Neuronal stem cell (in vitro differentiated cells): ENCODE measurements around the gene ZNF142.

ENCODE experiments used
- DNase-seq: peaks from one replicate; pipeline ENCODE4 v3.0.0-alpha.2; 2013; ENCODE audit warnings: low spot score
- H2AFZ ChIP-seq: one replicate; pipeline ENCODE4 v1.6.1; 2013; ENCODE audit warnings: mild to moderate bottlenecking, low read length, inconsistent platforms
- H2AK5ac ChIP-seq: 2 replicates; pipeline ENCODE4 v1.6.1; 2013; ENCODE audit warnings: low read depth, mild to moderate bottlenecking, inconsistent platforms, low read length, moderate library complexity, mixed read lengths
- H2BK120ac ChIP-seq: 2 replicates; pipeline ENCODE4 v1.6.1; 2013; ENCODE audit warnings: low read depth, mild to moderate bottlenecking, inconsistent platforms, low read length, moderate library complexity, mixed read lengths
- H2BK12ac ChIP-seq: one replicate; pipeline ENCODE4 v1.6.1; 2013; ENCODE audit warnings: low read length, inconsistent platforms
- H2BK15ac ChIP-seq: 2 replicates; pipeline ENCODE4 v1.6.1; 2013; ENCODE audit warnings: mild to moderate bottlenecking, low read length, inconsistent platforms, mixed read lengths
- H2BK5ac ChIP-seq: one replicate; pipeline ENCODE4 v1.6.1; 2013; ENCODE audit warnings: inconsistent platforms, mild to moderate bottlenecking, low read length, moderate library complexity
- H3K14ac ChIP-seq: one replicate; pipeline ENCODE4 v1.6.1; 2013; ENCODE audit warnings: low read length, inconsistent platforms
- H3K18ac ChIP-seq: 2 replicates; pipeline ENCODE4 v1.6.1; 2013; ENCODE audit warnings: low read length, inconsistent platforms
- H3K23ac ChIP-seq: 2 replicates; pipeline ENCODE4 v1.6.1; 2013; ENCODE audit warnings: low read depth, mild to moderate bottlenecking, mixed read lengths, low read length, inconsistent platforms; ENCODE audit not compliant: poor library complexity
- H3K27ac ChIP-seq: replicated peaks from 3 replicates; pipeline ENCODE4 v1.5.1; 2013; ENCODE audit warnings: low read length, inconsistent platforms
- H3K27me3 ChIP-seq, 3 experiments: 2 replicates each; pipeline ENCODE4 v1.6.1; 2013; ENCODE audit warnings: low read length in 3 of 3, mild to moderate bottlenecking in 2 of 3, inconsistent platforms in 1 of 3, low read depth in 1 of 3, mixed read lengths in 1 of 3, moderate library complexity in 1 of 3; ENCODE audit not compliant: control insufficient read depth in 3 of 3, insufficient read depth in 3 of 3
- H3K36me3 ChIP-seq, 2 donors: replicated peaks in 1 of 2; 2 replicates each; pipeline ENCODE4 v1.6.1; 2013; ENCODE audit warnings: low read length in 2 of 2; ENCODE audit not compliant: control insufficient read depth in 2 of 2, insufficient read depth in 2 of 2
- H3K4ac ChIP-seq: 2 replicates; pipeline ENCODE4 v1.6.1; 2013; ENCODE audit warnings: inconsistent platforms, mild to moderate bottlenecking, low read length, moderate library complexity
- H3K4me1 ChIP-seq, 2 donors: 1 replicate in 1 of 2; 2 replicates in 1 of 2; pipeline ENCODE4 v1.6.1; 2013; ENCODE audit warnings: low read length in 2 of 2, low read depth in 1 of 2; ENCODE audit not compliant: control insufficient read depth in 2 of 2, insufficient read depth in 1 of 2
- H3K4me2 ChIP-seq: one replicate; pipeline ENCODE4 v1.6.1; 2013; ENCODE audit warnings: mild to moderate bottlenecking, low read length, inconsistent platforms; ENCODE audit not compliant: insufficient read depth, poor library complexity, severe bottlenecking
- H3K4me3 ChIP-seq, 2 donors: 2 replicates each; pipeline ENCODE4 v1.5.1; 2013; ENCODE audit warnings: low read length in 2 of 2, mild to moderate bottlenecking in 2 of 2, inconsistent platforms in 1 of 2, moderate library complexity in 1 of 2
- H3K79me1 ChIP-seq: one replicate; pipeline ENCODE4 v1.6.1; 2013; ENCODE audit warnings: low read depth, mild to moderate bottlenecking, inconsistent platforms, low read length, moderate library complexity
- H3K9ac ChIP-seq: one replicate; pipeline ENCODE4 v1.6.1; 2013; ENCODE audit warnings: mild to moderate bottlenecking, low read depth, low read length, inconsistent platforms; ENCODE audit not compliant: poor library complexity
- H3K9me3 ChIP-seq, 2 donors: replicated peaks in 1 of 2; 2 replicates each; pipeline versions ENCODE3 to v1.6.1; 2013; ENCODE audit warnings: low read length in 2 of 2, mild to moderate bottlenecking in 2 of 2, inconsistent platforms in 1 of 2, low read depth in 1 of 2, mixed read lengths in 1 of 2, moderate library complexity in 1 of 2; ENCODE audit not compliant: control insufficient read depth in 2 of 2, insufficient read depth in 1 of 2
- H4K8ac ChIP-seq: one replicate; pipeline ENCODE4 v1.6.1; 2013; ENCODE audit warnings: low read depth, mild to moderate bottlenecking, inconsistent platforms, low read length, moderate library complexity
- H4K91ac ChIP-seq: one replicate; pipeline ENCODE4 v1.6.1; 2013; ENCODE audit warnings: low read length, low read depth, mild to moderate bottlenecking, inconsistent platforms; ENCODE audit not compliant: poor library complexity
- WGBS, 2 donors: extraction: QIAGEN DNeasy Blood & Tissue Kit; methylation state at CpG; one replicate each; pipeline ENCODE4 v1.1.7; 2013; ENCODE audit warnings: missing lambda C conversion rate in 2 of 2, mixed read lengths in 1 of 2; ENCODE audit not compliant: insufficient read length in 2 of 2, insufficient replicate concordance in 1 of 2; ENCODE audit errors: extremely low coverage in 2 of 2; 5-methylcytosine and 5-hydroxymethylcytosine counted together

Gene ZNF142

DNA sequence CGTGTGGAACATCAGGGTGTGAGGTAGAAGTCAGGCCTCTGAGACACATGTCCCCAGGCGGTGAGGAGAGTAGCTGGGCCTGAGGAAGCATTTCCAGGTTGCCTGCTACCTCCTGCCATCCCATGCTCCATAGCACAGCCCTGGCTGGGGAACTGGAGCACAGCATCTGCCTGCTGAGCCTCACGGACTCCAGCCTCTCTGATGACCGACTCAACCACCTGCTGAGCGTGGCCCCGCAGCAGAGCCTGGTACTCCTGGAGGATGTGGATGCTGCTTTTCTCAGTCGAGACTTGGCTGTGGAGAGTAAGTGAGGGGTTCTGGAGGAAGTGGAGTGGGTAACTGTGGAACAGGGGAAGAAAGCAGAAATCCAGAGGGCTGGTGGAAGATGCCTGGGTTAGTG is 3.0 kb upstream of the ZNF142 start:
- H3K23ac ChIP-seq: no peak overlapping the region
- H3K9ac ChIP-seq: no peak overlapping the region
- no peak overlapping the region for H3K18ac ChIP-seq
- no peak overlapping the region for H3K27ac ChIP-seq
- no peak overlapping the region for H2AK5ac ChIP-seq
- H3K79me1 ChIP-seq: peaks cover 4% of the 10 kb centered on the region
- no peak overlapping the region for H2BK5ac ChIP-seq
- H4K91ac ChIP-seq: no peak overlapping the region
- H2AFZ ChIP-seq: no peak overlapping the region
- no peak overlapping the region for H2BK120ac ChIP-seq
- no peak for DNase-seq
- H3K27me3 ChIP-seq: no peaks in the 10 kb centered on the region
- WGBS, 2 donors: no CpG with 5 or more reads among the region's 7 CpGs
- H4K8ac ChIP-seq: no peak overlapping the region
- no peak overlapping the region for H3K14ac ChIP-seq
- no peak overlapping the region for H3K4me3 ChIP-seq
- no peak overlapping the region for H2BK15ac ChIP-seq
- H3K9me3 ChIP-seq: no peaks in the 10 kb centered on the region
- no peak overlapping the region for H2BK12ac ChIP-seq
- peaks cover 47 to 73% of the 10 kb centered on the region in 2 donors for H3K36me3 ChIP-seq
- H3K4me1 ChIP-seq: peaks cover 3 to 4% of the 10 kb centered on the region in 2 donors
- no peak overlapping the region for H3K4me2 ChIP-seq
- H3K4ac ChIP-seq: no peak overlapping the region

DNA sequence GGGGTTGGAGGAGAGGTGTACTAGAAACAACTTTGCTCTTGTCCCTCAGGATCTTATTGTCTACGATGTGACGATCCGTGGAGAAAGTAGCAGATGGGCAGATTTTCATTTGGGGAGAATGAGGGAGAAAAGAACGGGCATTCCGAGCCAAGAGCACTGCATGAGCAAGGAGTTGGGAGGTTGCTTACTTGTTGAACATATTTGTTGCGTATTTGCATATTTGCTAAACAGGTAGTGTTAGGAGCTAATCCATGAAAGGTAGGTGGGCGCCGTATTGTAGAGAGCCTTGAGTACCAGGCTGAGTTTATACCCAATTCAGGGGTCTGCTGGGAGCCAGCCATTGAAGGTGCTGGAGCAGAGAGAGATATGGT is 550 bp upstream of the ZNF142 start:
- Histone ChIP-seq H3K4me2 (peak overlapping the region; percentile 93), H3K18ac (peak overlapping the region; percentile 1), H3K9ac (peak overlapping the region; percentile 71), H3K4me3 (peak overlapping the region; percentile 86 to 92), H2AK5ac (no peak overlapping the region), H2AFZ (peak overlapping the region; percentile 98), H3K23ac (no peak overlapping the region), H2BK15ac (no peak overlapping the region), H3K36me3 (peaks cover 47 to 77% of the 10 kb centered on the region in 2 donors), H3K27ac (no peak overlapping the region), H3K9me3 (no peaks in the 10 kb centered on the region), H4K8ac (no peak overlapping the region), H2BK12ac (no peak overlapping the region), H3K27me3 (no peaks in the 10 kb centered on the region), H2BK5ac (no peak overlapping the region), H2BK120ac (no peak overlapping the region), H4K91ac (no peak overlapping the region), H3K4ac (no peak overlapping the region), H3K79me1 (peaks cover 4% of the 10 kb centered on the region), H3K4me1 (peaks cover 3 to 4% of the 10 kb centered on the region in 2 donors), H3K14ac (no peak overlapping the region)
- no peak for DNase-seq
- WGBS, 2 donors: no CpG with 5 or more reads among the region's 8 CpGs

DNA sequence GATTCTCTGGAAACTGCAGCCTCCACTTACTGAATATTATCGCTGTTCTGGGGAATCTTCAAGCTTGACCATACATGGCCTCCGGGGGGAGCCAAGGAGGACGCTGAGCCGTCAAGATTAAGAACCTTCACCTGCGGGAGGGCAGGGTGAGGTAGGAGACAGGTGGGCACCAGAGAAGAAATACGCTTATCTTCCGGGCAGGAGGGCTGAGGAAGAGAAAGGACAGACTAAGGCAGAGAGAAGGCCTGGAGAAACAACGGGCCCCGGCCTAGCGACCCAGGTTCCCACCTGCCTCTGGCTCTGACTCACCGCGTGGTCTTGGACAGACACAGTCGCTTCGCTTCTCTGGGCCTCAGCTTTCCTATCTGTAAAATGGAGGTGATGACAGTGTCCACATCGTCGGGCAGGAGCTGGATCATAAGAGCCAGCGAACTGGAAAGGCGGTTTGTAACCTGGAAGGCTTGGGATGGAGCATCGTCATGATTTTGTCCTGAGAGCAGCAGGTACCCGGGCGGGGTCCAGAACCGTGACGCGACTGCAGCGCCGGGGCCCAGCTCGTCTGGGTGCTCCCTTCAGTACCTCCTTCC is 659 bp downstream of the ZNF142 start:
- peaks cover 3 to 4% of the 10 kb centered on the region in 2 donors for H3K4me1 ChIP-seq
- DNase-seq: peak; percentile 31
- peak overlapping the region; percentile 76 for H3K18ac ChIP-seq
- H3K9me3 ChIP-seq: no peaks in the 10 kb centered on the region
- peak overlapping the region; percentile 17 for H3K23ac ChIP-seq
- WGBS, 2 donors: no CpG with 5 or more reads among the region's 27 CpGs
- no peak overlapping the region for H2BK12ac ChIP-seq
- H3K79me1 ChIP-seq: peaks cover 4% of the 10 kb centered on the region
- no peak overlapping the region for H2BK120ac ChIP-seq
- no peaks in the 10 kb centered on the region for H3K27me3 ChIP-seq
- H4K91ac ChIP-seq: no peak overlapping the region
- peak overlapping the region; percentile 98 for H2AFZ ChIP-seq
- H3K9ac ChIP-seq: peak overlapping the region; percentile 79
- H3K14ac ChIP-seq: no peak overlapping the region
- H2BK5ac ChIP-seq: no peak overlapping the region
- peak overlapping the region; percentile 69 for H3K27ac ChIP-seq
- no peak overlapping the region for H2BK15ac ChIP-seq
- no peak overlapping the region for H2AK5ac ChIP-seq
- H4K8ac ChIP-seq: no peak overlapping the region
- H3K4me2 ChIP-seq: peak overlapping the region; percentile 93
- no peak overlapping the region for H3K4ac ChIP-seq
- peak overlapping the region; percentile 86 to 92 for H3K4me3 ChIP-seq
- H3K36me3 ChIP-seq: peaks cover 40 to 77% of the 10 kb centered on the region in 2 donors

DNA sequence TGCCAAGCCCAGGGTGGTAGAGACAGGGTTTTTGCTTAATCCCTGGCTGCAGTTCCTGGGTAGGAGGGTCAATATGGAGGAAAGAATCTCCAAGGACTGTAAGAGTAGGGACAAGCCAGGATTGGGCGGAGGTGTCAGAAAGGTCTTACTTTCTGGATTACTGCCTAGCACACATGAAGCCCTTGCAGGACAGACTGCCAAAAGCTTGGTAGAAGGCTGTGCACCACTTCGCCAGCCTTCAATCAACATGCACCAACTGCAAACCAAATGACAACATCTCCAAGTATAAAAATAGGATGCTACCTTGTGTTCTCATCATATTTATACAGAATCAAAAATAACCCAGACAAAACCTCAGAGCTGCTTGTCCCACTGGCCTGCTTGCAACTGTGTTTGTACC is 3.7 kb downstream of the ZNF142 start:
- Histone ChIP-seq H2AFZ (no peak overlapping the region), H3K79me1 (peaks cover 4% of the 10 kb centered on the region), H3K9ac (no peak overlapping the region), H3K14ac (no peak overlapping the region), H2BK120ac (no peak overlapping the region), H3K4me2 (no peak overlapping the region), H3K9me3 (no peaks in the 10 kb centered on the region), H2BK5ac (no peak overlapping the region), H3K27ac (no peak overlapping the region), H4K91ac (no peak overlapping the region), H3K36me3 (peaks cover 31 to 76% of the 10 kb centered on the region in 2 donors), H2AK5ac (no peak overlapping the region), H2BK12ac (no peak overlapping the region), H3K23ac (no peak overlapping the region), H4K8ac (no peak overlapping the region), H3K18ac (no peak overlapping the region), H3K4me3 (no peak overlapping the region), H3K4ac (no peak overlapping the region), H3K4me1 (peaks cover 3 to 4% of the 10 kb centered on the region in 2 donors), H3K27me3 (no peaks in the 10 kb centered on the region), H2BK15ac (no peak overlapping the region)
- no peak for DNase-seq
- no CpG with 5 or more reads among the region's 2 CpGs for WGBS, 2 donors
